MM.1S (cell line): ENCODE data around the gene POU2AF3.

Experiments used
- DNase-seq: peaks from one replicate; pipeline ENCODE4 v3.0.0-alpha.2; 2015
- H2AFZ ChIP-seq: fragments of 300-600 bp; sonication (generic); 2 replicates; pipeline ENCODE4 v1.6.0; 2016; ENCODE audit warnings: antibody characterized with exemption, low read length
- H3F3A ChIP-seq: fragments of 300-600 bp; sonication (generic); 2 replicates; pipeline ENCODE4 v1.6.1; 2016; ENCODE audit warnings: mild to moderate bottlenecking, antibody characterized with exemption, low read length, moderate library complexity, mixed read lengths; ENCODE audit not compliant: insufficient read depth
- H3K27ac ChIP-seq: fragments of 300-600 bp; sonication (generic); 2 replicates; pipeline ENCODE4 v1.5.1; 2016; ENCODE audit warnings: mild to moderate bottlenecking, low read length
- H3K27me3 ChIP-seq: fragments of 300-600 bp; sonication (generic); replicated peaks from 2 replicates; pipeline ENCODE4 v1.6.0; 2016; ENCODE audit warnings: low read length; ENCODE audit not compliant: insufficient read depth
- H3K36me3 ChIP-seq: fragments of 300-600 bp; sonication (generic); replicated peaks from 2 replicates; pipeline ENCODE4 v1.6.1; 2016; ENCODE audit warnings: mild to moderate bottlenecking, low read length, mixed read lengths; ENCODE audit not compliant: insufficient read depth
- H3K4me1 ChIP-seq: fragments of 300-600 bp; sonication (generic); 2 replicates; pipeline ENCODE4 v1.6.1; 2016; ENCODE audit warnings: low read length, mixed read lengths
- H3K4me2 ChIP-seq: fragments of 300-600 bp; sonication (generic); 2 replicates; pipeline ENCODE4 v1.6.0; 2016; ENCODE audit warnings: low read depth, low read length
- H3K4me3 ChIP-seq: fragments of 300-600 bp; sonication (generic); 2 replicates; pipeline ENCODE4 v1.5.1; 2016; ENCODE audit warnings: low read length, mixed read lengths
- H3K79me2 ChIP-seq: fragments of 300-600 bp; sonication (generic); 2 replicates; pipeline ENCODE4 v1.6.1; 2016; ENCODE audit warnings: mixed run types, low read length, mixed read lengths
- H3K9ac ChIP-seq: fragments of 300-600 bp; sonication (generic); 2 replicates; pipeline ENCODE4 v1.6.1; 2016; ENCODE audit warnings: low read length, mixed read lengths
- H3K9me2 ChIP-seq: fragments of 300-600 bp; sonication (generic); replicated peaks from 2 replicates; pipeline ENCODE4 v1.6.1; 2016; ENCODE audit warnings: mild to moderate bottlenecking, low read length, mixed read lengths; ENCODE audit not compliant: insufficient read depth
- H3K9me3 ChIP-seq: fragments of 300-600 bp; sonication (generic); replicated peaks from 2 replicates; pipeline ENCODE4 v1.6.1; 2016; ENCODE audit warnings: mild to moderate bottlenecking, low read length, mixed read lengths; ENCODE audit not compliant: insufficient read depth
- H4K20me1 ChIP-seq: fragments of 300-600 bp; sonication (generic); 2 replicates; pipeline ENCODE4 v1.6.1; 2016; ENCODE audit warnings: mild to moderate bottlenecking, low read length, moderate library complexity, mixed read lengths; ENCODE audit not compliant: insufficient read depth
- EZH2 ChIP-seq: fragments of 300-600 bp; sonication (generic); optimal IDR thresholded peaks from 2 replicates; pipeline ENCODE3; 2017; ENCODE audit warnings: low read depth, mild to moderate bottlenecking, antibody characterized with exemption, low read length, mixed read lengths
- EZH2phosphoT487 ChIP-seq: fragments of 300-600 bp; sonication (generic); IDR thresholded peaks from 2 replicates; pipeline ENCODE4 v1.6.1; 2018; ENCODE audit warnings: antibody characterized with exemption, low read length
- TF ChIP-seq, protein P1 (sequence below): fragments of 300-600 bp; sonication (generic); IDR thresholded peaks from 2 replicates; pipeline ENCODE4 v1.5.1; 2016; ENCODE audit warnings: antibody characterized with exemption, low read length, mixed read lengths

POU2AF3 gene

DNA sequence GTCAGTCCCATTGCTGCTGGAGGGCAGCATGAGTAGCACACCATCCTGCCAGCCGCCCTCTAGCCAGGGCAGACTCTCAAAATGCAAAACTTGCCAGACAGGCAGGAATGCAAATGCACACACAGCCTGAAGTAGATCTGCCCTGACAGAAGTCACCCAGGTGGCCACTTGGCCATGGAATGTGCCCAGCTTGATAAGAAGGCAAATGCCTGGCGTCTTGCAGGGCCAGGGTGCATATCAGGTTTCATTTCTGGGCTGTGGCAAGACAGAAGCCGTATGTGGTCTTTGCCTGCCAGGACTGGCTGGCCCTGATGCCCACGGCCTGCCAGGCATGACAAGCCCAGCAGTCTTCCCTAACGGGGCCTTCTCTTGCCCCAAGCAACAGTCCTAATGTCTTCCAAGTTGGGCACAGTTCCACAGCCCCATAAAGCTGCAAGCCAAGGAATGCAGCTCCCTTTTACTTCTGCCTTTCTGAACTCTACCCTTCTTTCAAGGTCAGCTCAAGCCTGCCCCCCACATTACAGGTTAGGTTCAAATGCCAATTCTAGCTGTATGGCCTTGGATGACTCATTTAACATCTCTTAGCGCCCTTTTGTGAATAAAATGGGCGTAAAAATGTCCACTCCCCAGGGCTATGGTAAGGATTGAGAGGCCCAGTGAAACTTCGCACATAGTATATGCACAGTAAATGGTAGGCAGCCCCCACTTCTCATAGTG, 29.7 kb downstream of the POU2AF3 start:
- DNase-seq, result no peak
- Histone ChIP-seq H3K27me3 (no peaks in the 10 kb centered on the region), H3K4me2 (no peak overlapping the region), H3K4me1 (no peaks in the 10 kb centered on the region), H3F3A (no peaks in the 10 kb centered on the region), H3K9me2 (no peaks in the 10 kb centered on the region), H3K9me3 (no peaks in the 10 kb centered on the region), H3K79me2 (no peaks in the 10 kb centered on the region), H3K36me3 (no peaks in the 10 kb centered on the region), H3K4me3 (no peak overlapping the region), H3K9ac (no peak overlapping the region), H2AFZ (no peak overlapping the region), H3K27ac (no peak overlapping the region), H4K20me1 (no peaks in the 10 kb centered on the region)
- TF ChIP-seq EZH2phosphoT487 (no peak), EZH2 (no peak)
- TF ChIP-seq, protein P1, sequence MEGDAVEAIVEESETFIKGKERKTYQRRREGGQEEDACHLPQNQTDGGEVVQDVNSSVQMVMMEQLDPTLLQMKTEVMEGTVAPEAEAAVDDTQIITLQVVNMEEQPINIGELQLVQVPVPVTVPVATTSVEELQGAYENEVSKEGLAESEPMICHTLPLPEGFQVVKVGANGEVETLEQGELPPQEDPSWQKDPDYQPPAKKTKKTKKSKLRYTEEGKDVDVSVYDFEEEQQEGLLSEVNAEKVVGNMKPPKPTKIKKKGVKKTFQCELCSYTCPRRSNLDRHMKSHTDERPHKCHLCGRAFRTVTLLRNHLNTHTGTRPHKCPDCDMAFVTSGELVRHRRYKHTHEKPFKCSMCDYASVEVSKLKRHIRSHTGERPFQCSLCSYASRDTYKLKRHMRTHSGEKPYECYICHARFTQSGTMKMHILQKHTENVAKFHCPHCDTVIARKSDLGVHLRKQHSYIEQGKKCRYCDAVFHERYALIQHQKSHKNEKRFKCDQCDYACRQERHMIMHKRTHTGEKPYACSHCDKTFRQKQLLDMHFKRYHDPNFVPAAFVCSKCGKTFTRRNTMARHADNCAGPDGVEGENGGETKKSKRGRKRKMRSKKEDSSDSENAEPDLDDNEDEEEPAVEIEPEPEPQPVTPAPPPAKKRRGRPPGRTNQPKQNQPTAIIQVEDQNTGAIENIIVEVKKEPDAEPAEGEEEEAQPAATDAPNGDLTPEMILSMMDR, result no peak

DNA sequence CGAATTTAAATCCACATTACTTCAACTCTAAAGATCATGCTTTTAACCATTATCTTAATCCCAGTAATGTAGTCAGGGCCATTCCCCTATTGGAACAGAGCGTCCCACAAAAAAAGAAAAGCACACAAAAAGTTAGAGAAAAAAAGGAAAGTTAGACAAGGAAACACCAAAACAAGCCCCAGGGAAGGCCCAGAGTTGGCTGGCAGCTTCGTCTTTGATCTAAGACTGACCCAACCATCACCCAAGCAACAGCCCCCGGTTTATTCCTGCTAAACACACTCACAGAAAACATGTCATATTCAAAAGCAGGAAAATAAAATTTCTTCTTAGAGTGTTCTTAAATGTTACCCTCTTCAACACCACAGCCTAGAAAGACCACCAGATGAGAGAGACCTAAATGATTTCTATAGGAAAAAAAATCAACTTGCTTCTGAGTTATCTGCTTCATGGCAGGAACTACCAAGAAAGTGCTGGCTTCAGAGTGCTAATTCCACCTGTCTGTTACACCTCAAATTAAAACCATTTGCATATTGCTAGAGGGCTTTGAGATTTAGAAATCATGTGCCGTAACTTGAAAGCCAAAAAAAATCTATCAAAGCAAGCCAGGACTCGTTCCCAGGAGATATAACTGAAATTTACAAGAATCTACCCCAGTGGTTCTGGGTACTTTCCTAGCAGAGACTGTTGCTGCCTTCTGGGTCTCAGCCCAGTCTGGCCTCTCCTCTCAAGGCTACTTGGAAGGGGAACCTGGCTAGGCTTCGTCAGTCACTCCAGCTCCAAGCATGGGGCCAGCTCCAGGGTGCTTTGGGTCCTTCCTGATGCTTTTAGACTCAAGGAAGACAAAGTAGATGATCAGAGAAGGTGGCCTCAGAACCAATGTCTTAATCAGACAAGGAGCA, 31.2 kb downstream of the POU2AF3 start:
- Histone ChIP-seq H3K79me2 (no peaks in the 10 kb centered on the region), H3K9me2 (no peaks in the 10 kb centered on the region), H3K27me3 (no peaks in the 10 kb centered on the region), H3F3A (no peaks in the 10 kb centered on the region), H4K20me1 (no peaks in the 10 kb centered on the region), H3K9me3 (no peaks in the 10 kb centered on the region), H3K4me2 (no peak overlapping the region), H3K4me1 (no peaks in the 10 kb centered on the region), H3K27ac (no peak overlapping the region), H3K9ac (no peak overlapping the region), H3K36me3 (no peaks in the 10 kb centered on the region), H3K4me3 (no peak overlapping the region), H2AFZ (no peak overlapping the region)
- TF ChIP-seq EZH2phosphoT487 (no peak), EZH2 (no peak)
- TF ChIP-seq, protein P1, result no peak
- no peak for DNase-seq

DNA sequence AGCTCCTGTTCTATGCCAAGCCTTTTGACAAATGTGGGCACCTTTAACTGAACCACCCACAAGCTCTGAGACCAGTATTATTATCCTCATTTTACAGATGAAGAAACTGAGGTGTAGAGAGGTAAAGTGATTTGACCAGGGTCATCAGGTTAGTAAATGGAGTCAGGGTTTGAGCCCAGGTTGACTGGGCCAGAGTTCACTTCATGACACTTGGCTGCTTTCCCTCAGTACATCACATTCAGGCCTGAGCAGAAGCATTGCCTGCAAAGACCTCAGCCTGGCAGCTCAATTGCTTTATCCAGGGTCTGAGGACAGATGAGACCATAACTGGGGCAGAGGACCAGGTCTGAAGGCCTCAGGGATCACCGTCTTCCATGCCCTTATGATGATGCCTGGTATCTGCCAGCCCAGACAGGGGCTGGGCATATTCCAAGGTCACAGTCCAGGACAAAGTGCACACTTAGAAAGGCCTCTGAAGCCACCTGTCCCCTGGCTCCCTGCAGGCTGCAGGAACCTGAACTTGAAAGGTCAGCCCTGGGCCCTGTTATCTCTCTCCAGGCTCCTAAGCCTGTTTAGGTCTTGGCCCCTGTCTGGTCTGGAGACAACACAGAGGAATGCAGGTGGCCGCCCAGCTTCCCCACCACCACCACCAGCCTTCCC, 32.0 kb downstream of the POU2AF3 start:
- Histone ChIP-seq H3K9me3 (no peaks in the 10 kb centered on the region), H3K4me1 (no peaks in the 10 kb centered on the region), H3K36me3 (no peaks in the 10 kb centered on the region), H3K9ac (no peak overlapping the region), H3K27ac (no peak overlapping the region), H3K4me2 (no peak overlapping the region), H3K9me2 (no peaks in the 10 kb centered on the region), H3K4me3 (no peak overlapping the region), H4K20me1 (no peaks in the 10 kb centered on the region), H3K79me2 (no peaks in the 10 kb centered on the region), H3K27me3 (no peaks in the 10 kb centered on the region), H2AFZ (no peak overlapping the region), H3F3A (no peaks in the 10 kb centered on the region)
- TF ChIP-seq EZH2, result no peak
- no peak for TF ChIP-seq EZH2phosphoT487
- TF ChIP-seq, protein P1, result no peak
- DNase-seq, result no peak
